Ascending aorta (tissue), 2 donors: ENCODE measurements around the gene CASZ1. TPM values are rescaled to one million over a fixed set of nuclear protein-coding genes. Genes with fewer than 3 reads are reported as not detected.

ENCODE experiments used
- DNase-seq, 2 donors: peaks; one replicate each; pipeline ENCODE4 v3.0.0-alpha.2; 2019; ENCODE audit warnings: low spot score in 2 of 2
- H3K27ac ChIP-seq, 2 donors: fragments of 200-600 bp; sonication (generic); one replicate each; pipeline ENCODE4 v1.5.1; 2016 to 2017; ENCODE audit warnings: mild to moderate bottlenecking in 1 of 2
- H3K27me3 ChIP-seq: fragments of 200-600 bp; sonication (generic); one replicate; pipeline ENCODE4 v1.5.1; 2017
- H3K36me3 ChIP-seq, 2 donors: fragments of 200-600 bp; sonication (generic); one replicate each; pipeline ENCODE4 v1.5.1; 2016
- H3K4me1 ChIP-seq, 2 donors: fragments of 200-600 bp; sonication (generic); one replicate each; pipeline ENCODE4 v1.5.1; 2016 to 2017; ENCODE audit warnings: mild to moderate bottlenecking in 1 of 2
- H3K4me3 ChIP-seq, 2 donors: fragments of 200-600 bp; sonication (generic); one replicate each; pipeline ENCODE4 v1.5.1; 2016 to 2017; ENCODE audit warnings: mild to moderate bottlenecking in 1 of 2
- H3K9me3 ChIP-seq, 2 donors: fragments of 200-600 bp; sonication (generic); one replicate each; pipeline ENCODE4 v1.5.1; 2016
- CTCF ChIP-seq, 3 experiments: fragments of 200-600 bp in 2 of 3; fragments of 450-650 bp in 1 of 3; sonication (generic) in 2 of 3; IDR thresholded peaks; one replicate each; pipeline ENCODE4 v1.5.1; 2016 to 2019; ENCODE audit warnings: antibody characterized with exemption in 3 of 3, mild to moderate bottlenecking in 1 of 3, moderate library complexity in 1 of 3
- intact Hi-C: fragments of 100-400 bp; cut with DNase I; formaldehyde crosslinking; loops from one replicate; pipeline ENCODE4 v1.15.1; 2023
- total RNA-seq: library from RNA; depleted of rRNA; stranded (reverse); fragments of >200 nt; gene quantifications from one replicate; pipeline ENCODE4 v1.1.0, GENCODE V29; 2016

CASZ1 gene
- total RNA-seq, 1 donor from 2014 or later: 25.8 TPM

- H3K4me1 ChIP-seq: peaks cover 0 to 33% of the 10 kb centered on the region in 2 donors
- no peak for TF ChIP-seq CTCF (IDR thresholded peaks at IDR 0.05)
- intact Hi-C loops: no loop called here
- H3K4me3 ChIP-seq: no peak overlapping the region
- H3K9me3 ChIP-seq: no peaks in the 10 kb centered on the region
- no peak overlapping the region for H3K27ac ChIP-seq
- H3K27me3 ChIP-seq: no peaks in the 10 kb centered on the region
- DNase-seq: no peak
- no peaks in the 10 kb centered on the region for H3K36me3 ChIP-seq
These were observed 114.4 kb downstream of the CASZ1 start for GRCh38 chr1:10682108-10682445.

- intact Hi-C loops: no loop called here
- Histone ChIP-seq H3K36me3 (no peaks in the 10 kb centered on the region), H3K27ac (no peak overlapping the region), H3K9me3 (no peaks in the 10 kb centered on the region), H3K4me3 (no peak overlapping the region), H3K4me1 (peaks cover 0 to 38% of the 10 kb centered on the region in 2 donors), H3K27me3 (no peaks in the 10 kb centered on the region)
- TF ChIP-seq CTCF (IDR thresholded peaks at IDR 0.05): no peak
- DNase-seq: no peak
These were observed 114.9 kb downstream of the CASZ1 start for GRCh38 chr1:10681296-10682107.

GRCh38 chr1:10680487-10680886 is 116.0 kb downstream of the CASZ1 start:
- TF ChIP-seq CTCF (IDR thresholded peaks at IDR 0.05): no peak
- H3K27me3 ChIP-seq: no peaks in the 10 kb centered on the region
- intact Hi-C loops: no loop called here
- H3K4me1 ChIP-seq: peaks cover 0 to 44% of the 10 kb centered on the region in 2 donors
- no peak overlapping the region for H3K4me3 ChIP-seq
- H3K27ac ChIP-seq: no peak overlapping the region
- no peaks in the 10 kb centered on the region for H3K9me3 ChIP-seq
- no peak for DNase-seq
- H3K36me3 ChIP-seq: no peaks in the 10 kb centered on the region

GRCh38 chr1:10679496-10680220 is 116.8 kb downstream of the CASZ1 start:
- H3K4me3 ChIP-seq: no peak overlapping the region
- H3K27ac ChIP-seq: no peak overlapping the region
- H3K4me1 ChIP-seq: peaks cover 0 to 50% of the 10 kb centered on the region in 2 donors

GRCh38 chr1:10678852-10679251 is 117.6 kb downstream of the CASZ1 start:
- Histone ChIP-seq H3K36me3 (no peaks in the 10 kb centered on the region), H3K4me3 (no peak overlapping the region), H3K27me3 (no peaks in the 10 kb centered on the region), H3K27ac (no peak overlapping the region), H3K4me1 (peaks cover 0 to 50% of the 10 kb centered on the region in 2 donors), H3K9me3 (no peaks in the 10 kb centered on the region)
- DNase-seq: no peak
- intact Hi-C loops: loop anchor here (5.0 kb wide), 1 partner anchor 118 kb away; the partner anchor contains the start of gene CASZ1
- TF ChIP-seq CTCF (IDR thresholded peaks at IDR 0.05): no peak

More at GRCh38 chr1:10679496-10680220, 116.8 kb downstream of the CASZ1 start:
- Histone ChIP-seq H3K27me3 (no peaks in the 10 kb centered on the region), H3K36me3 (no peaks in the 10 kb centered on the region), H3K9me3 (no peaks in the 10 kb centered on the region)
- intact Hi-C loops: loop anchor here (5.0 kb wide), 1 partner anchor 118 kb away; the partner anchor contains the start of gene CASZ1
- no peak for DNase-seq
- no peak for TF ChIP-seq CTCF (IDR thresholded peaks at IDR 0.05)
